ENCODE results near the gene KCNH5. TPM values are rescaled to one million over a fixed set of nuclear protein-coding genes. Genes with fewer than 3 reads are reported as not detected.
A peak's percentile ranks its signal among the peaks of the same experiment; 100 is the strongest.

Gene KCNH5
- total RNA-seq, 1 donor from 2014 or later: 3.1 TPM

DNA sequence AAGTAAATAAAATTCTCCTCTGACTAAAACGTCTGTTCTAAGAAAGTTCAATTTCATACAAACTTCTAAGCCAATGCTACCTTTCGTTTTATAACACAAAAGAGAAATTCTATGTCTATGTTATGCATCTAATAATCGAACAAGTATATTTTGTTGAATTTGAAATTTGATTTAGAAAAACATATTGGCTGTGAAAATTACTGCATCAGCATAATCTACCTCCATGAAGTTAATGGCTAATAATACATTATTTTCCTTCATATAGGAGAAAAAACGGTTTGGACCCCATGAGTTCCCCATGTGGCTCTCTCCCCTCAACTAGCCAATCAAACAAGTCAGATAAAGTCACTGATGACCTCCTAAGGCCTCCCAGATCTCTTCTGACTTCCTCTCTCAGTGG lies 106.5 kb downstream of the KCNH5 start:
- H3K27me3 Mint-ChIP-seq: no peaks in the 10 kb centered on the region
- no peaks in the 10 kb centered on the region for H3K36me3 Mint-ChIP-seq (ENCODE audit: insufficient read depth)
- TF ChIP-seq CTCF (IDR thresholded peaks at IDR 0.05; ENCODE audit: unreplicated experiment): no peak
- no peak overlapping the region for H3K27ac Mint-ChIP-seq
- no peak for DNase-seq (ENCODE audit: low spot score, unreplicated experiment)
- no peaks in the 10 kb centered on the region for H3K9me3 Mint-ChIP-seq (ENCODE audit: low read depth)
- H3K4me3 Mint-ChIP-seq (ENCODE audit: low read depth): no peak overlapping the region
- no peaks in the 10 kb centered on the region for H3K4me1 Mint-ChIP-seq (ENCODE audit: low read depth)

DNA sequence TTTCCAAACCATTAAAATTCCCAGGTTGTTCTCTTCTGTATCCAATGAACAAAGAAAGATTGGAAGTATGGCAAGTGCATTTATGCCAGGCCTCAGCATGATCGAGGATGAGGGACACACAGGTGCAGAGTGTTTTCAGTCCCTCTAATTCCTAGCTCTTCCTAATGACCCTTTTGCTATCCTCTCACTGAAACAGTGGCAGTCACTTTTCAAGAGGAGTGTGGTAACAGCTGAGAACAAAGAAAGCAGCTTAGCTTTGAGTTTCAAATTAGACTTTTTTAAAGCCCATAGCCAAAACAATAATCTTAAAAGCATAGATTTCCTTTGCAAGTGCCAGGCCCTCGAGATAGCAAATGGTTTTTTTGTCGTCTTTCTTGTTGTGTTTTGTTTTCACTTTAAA lies 110.8 kb downstream of the KCNH5 start:
- H3K4me1 Mint-ChIP-seq (ENCODE audit: low read depth): no peaks in the 10 kb centered on the region
- no peak overlapping the region for H3K27ac Mint-ChIP-seq
- H3K4me3 Mint-ChIP-seq (ENCODE audit: low read depth): no peak overlapping the region
- no peaks in the 10 kb centered on the region for H3K36me3 Mint-ChIP-seq (ENCODE audit: insufficient read depth)
- H3K27me3 Mint-ChIP-seq: no peaks in the 10 kb centered on the region
- TF ChIP-seq CTCF (IDR thresholded peaks at IDR 0.05; ENCODE audit: unreplicated experiment): no peak
- no peaks in the 10 kb centered on the region for H3K9me3 Mint-ChIP-seq (ENCODE audit: low read depth)
- no peak for DNase-seq (ENCODE audit: low spot score, unreplicated experiment)

GRCh38 chr14:62921466-62921865 lies 123.8 kb downstream of the KCNH5 start:
- no peak for TF ChIP-seq CTCF (IDR thresholded peaks at IDR 0.05; ENCODE audit: unreplicated experiment)
- Mint-ChIP-seq H3K4me1 (ENCODE audit: low read depth) (peaks cover 12% of the 10 kb centered on the region), H3K9me3 (ENCODE audit: low read depth) (peaks cover 5% of the 10 kb centered on the region), H3K4me3 (ENCODE audit: low read depth) (no peak overlapping the region), H3K27me3 (no peaks in the 10 kb centered on the region), H3K36me3 (ENCODE audit: insufficient read depth) (peaks cover 2% of the 10 kb centered on the region), H3K27ac (no peak overlapping the region)
- no peak for DNase-seq (ENCODE audit: low spot score, unreplicated experiment)

DNA sequence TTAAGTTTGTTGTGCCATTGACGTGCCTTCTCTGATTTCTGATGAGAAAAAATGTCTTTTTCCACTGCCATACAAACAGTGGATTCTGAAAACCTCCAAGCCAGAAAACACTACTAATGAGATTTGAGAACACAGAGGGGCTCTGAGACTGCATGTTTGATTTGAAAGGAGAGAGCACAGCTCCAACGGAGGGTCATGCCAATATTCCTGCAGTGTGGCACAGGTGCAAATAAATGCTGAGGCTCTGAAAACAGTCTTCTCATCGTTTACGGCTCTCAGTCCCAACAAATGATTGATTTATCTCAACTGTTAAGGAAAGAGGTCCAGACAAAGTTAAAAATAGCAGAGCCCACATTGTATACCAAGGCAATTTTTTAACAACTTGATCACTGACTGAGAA lies 128.7 kb downstream of the KCNH5 start:
- H3K27me3 Mint-ChIP-seq: no peaks in the 10 kb centered on the region
- no peaks in the 10 kb centered on the region for H3K9me3 Mint-ChIP-seq (ENCODE audit: low read depth)
- no peak for DNase-seq (ENCODE audit: low spot score, unreplicated experiment)
- peaks cover 15% of the 10 kb centered on the region for H3K4me1 Mint-ChIP-seq (ENCODE audit: low read depth)
- TF ChIP-seq CTCF (IDR thresholded peaks at IDR 0.05; ENCODE audit: unreplicated experiment): no peak
- no peak overlapping the region for H3K4me3 Mint-ChIP-seq (ENCODE audit: low read depth)
- peak overlapping the region; percentile 20 for H3K27ac Mint-ChIP-seq
- H3K36me3 Mint-ChIP-seq (ENCODE audit: insufficient read depth): no peaks in the 10 kb centered on the region

DNA sequence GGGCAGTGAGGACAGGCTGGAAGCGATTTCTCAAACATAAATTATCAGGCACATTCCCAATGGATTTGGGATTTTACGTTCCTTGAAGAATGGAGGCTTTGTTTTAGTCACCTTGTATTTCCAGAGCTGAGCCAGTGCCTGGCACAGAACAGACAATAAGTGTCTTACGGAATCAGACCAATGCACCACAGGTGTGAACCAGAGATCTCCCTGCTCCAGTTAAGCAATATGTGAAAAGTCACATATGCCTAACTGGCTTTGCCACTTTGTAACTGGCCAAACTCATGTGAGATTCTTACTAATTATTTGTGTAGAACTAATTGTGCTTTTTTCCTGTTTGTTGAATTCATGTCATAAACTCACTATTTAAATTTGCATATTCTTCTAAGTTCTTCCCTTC lies 130.4 kb downstream of the KCNH5 start:
- TF ChIP-seq CTCF (IDR thresholded peaks at IDR 0.05; ENCODE audit: unreplicated experiment): no peak
- Mint-ChIP-seq H3K9me3 (ENCODE audit: low read depth) (no peaks in the 10 kb centered on the region), H3K27me3 (no peaks in the 10 kb centered on the region), H3K36me3 (ENCODE audit: insufficient read depth) (no peaks in the 10 kb centered on the region), H3K27ac (no peak overlapping the region), H3K4me3 (ENCODE audit: low read depth) (no peak overlapping the region), H3K4me1 (ENCODE audit: low read depth) (peaks cover 15% of the 10 kb centered on the region)
- DNase-seq (ENCODE audit: low spot score, unreplicated experiment): no peak
